ENCODE results near the gene TMEM250. TPM values are rescaled to one million over a fixed set of nuclear protein-coding genes. Genes with fewer than 3 reads are reported as not detected.

The TMEM250 gene
- total RNA-seq, 1 experiment from 2014 or later, result 34.0 TPM

GRCh38 chr9:136115641-136116359 lies 2.9 kb downstream of the TMEM250 start:
- ATAC-seq (no peak), DNase-seq (ENCODE audit: low read depth, low spot score) (no peak)
- CTCF ChIA-PET, result no interaction called here
- H3K27me3 ChIP-seq (ENCODE audit: control insufficient read depth, insufficient read depth, low read length), result no peaks in the 10 kb centered on the region
- no peaks in the 10 kb centered on the region for H3K36me3 ChIP-seq (ENCODE audit: control insufficient read depth, insufficient read depth, low read length)
- BruUV-seq (replicated peaks), result no TSS peak
- H3K27ac ChIP-seq (ENCODE audit: low read length), result no peak overlapping the region
- POLR2A ChIA-PET, result no interaction called here
- no peaks in the 10 kb centered on the region for H3K9me3 ChIP-seq (ENCODE audit: control insufficient read depth, insufficient read depth, low read depth, low read length)
- in situ Hi-C loops (cut with HindIII; ENCODE audit: low pct_unique_long_range_greater_than_20kb, low sequenced_read_pairs) (no loop called here), intact Hi-C loops (cut with micrococcal nuclease; ENCODE audit: unreplicated experiment) (no loop called here)
- H3K4me1 ChIP-seq (ENCODE audit: control insufficient read depth, insufficient read depth, low read length), result peaks cover 12% of the 10 kb centered on the region
- no peak overlapping the region for H3K4me3 ChIP-seq (ENCODE audit: low read depth in 2 of 2, low read length in 2 of 2)
- TF ChIP-seq REST (IDR thresholded peaks at IDR 0.05; ENCODE audit: insufficient read depth in 1 of 2, low read depth in 2 of 2, low read length in 1 of 2) (no peak), CTCF (IDR thresholded peaks at IDR 0.05) (no peak), SIN3A (IDR thresholded peaks at IDR 0.05; ENCODE audit: borderline replicate concordance, insufficient read depth, low read depth, low read length) (no peak), TCF7L2 (IDR thresholded peaks at IDR 0.05; ENCODE audit: low read depth, low read length) (no peak), POLR2AphosphoS5 (IDR thresholded peaks at IDR 0.05; ENCODE audit: low read depth, low read length) (no peak)

GRCh38 chr9:136115206-136115605 lies 3.5 kb downstream of the TMEM250 start:
- no TSS peak for BruUV-seq (replicated peaks)
- in situ Hi-C loops (cut with HindIII; ENCODE audit: low pct_unique_long_range_greater_than_20kb, low sequenced_read_pairs) (no loop called here), intact Hi-C loops (cut with micrococcal nuclease; ENCODE audit: unreplicated experiment) (no loop called here)
- ChIA-PET POLR2A (no interaction called here), CTCF (no interaction called here)
- ATAC-seq, result no peak
- Histone ChIP-seq H3K27ac (ENCODE audit: low read length) (no peak overlapping the region), H3K4me3 (ENCODE audit: low read depth in 2 of 2, low read length in 2 of 2) (no peak overlapping the region), H3K36me3 (ENCODE audit: control insufficient read depth, insufficient read depth, low read length) (no peaks in the 10 kb centered on the region), H3K4me1 (ENCODE audit: control insufficient read depth, insufficient read depth, low read length) (peaks cover 16% of the 10 kb centered on the region), H3K9me3 (ENCODE audit: control insufficient read depth, insufficient read depth, low read depth, low read length) (no peaks in the 10 kb centered on the region), H3K27me3 (ENCODE audit: control insufficient read depth, insufficient read depth, low read length) (no peaks in the 10 kb centered on the region)
- no peak for TF ChIP-seq SIN3A (IDR thresholded peaks at IDR 0.05; ENCODE audit: borderline replicate concordance, insufficient read depth, low read depth, low read length)
- no peak for TF ChIP-seq TCF7L2 (IDR thresholded peaks at IDR 0.05; ENCODE audit: low read depth, low read length)
- TF ChIP-seq CTCF (IDR thresholded peaks at IDR 0.05), result no peak
- TF ChIP-seq POLR2AphosphoS5 (IDR thresholded peaks at IDR 0.05; ENCODE audit: low read depth, low read length), result no peak
- TF ChIP-seq REST (IDR thresholded peaks at IDR 0.05; ENCODE audit: insufficient read depth in 1 of 2, low read depth in 2 of 2, low read length in 1 of 2), result no peak
- no peak for DNase-seq (ENCODE audit: low read depth, low spot score)

Measured in Panc1 (cell line).